Measurements from ENCODE around the gene KRT10. TPM values are rescaled to one million over a fixed set of nuclear protein-coding genes. Genes with fewer than 3 reads are reported as not detected.

The KRT10 gene
- total RNA-seq, 1 donor from 2014 or later: 37.5 TPM

- Mint-ChIP-seq H3K27ac (no peak overlapping the region), H3K27me3 (peaks cover 24% of the 10 kb centered on the region), H3K4me3 (ENCODE audit: low read depth) (no peak overlapping the region), H3K4me1 (ENCODE audit: low read depth) (no peaks in the 10 kb centered on the region), H3K9me3 (ENCODE audit: low read depth) (no peaks in the 10 kb centered on the region), H3K36me3 (ENCODE audit: insufficient read depth) (no peaks in the 10 kb centered on the region)
- DNase-seq (ENCODE audit: low spot score, unreplicated experiment): no peak
- no peak for TF ChIP-seq CTCF (IDR thresholded peaks at IDR 0.05; ENCODE audit: unreplicated experiment)
These were observed 27.3 kb downstream of the KRT10 start for GRCh38 chr17:40795019-40795667.

GRCh38 chr17:40794466-40794865 lies 27.9 kb downstream of the KRT10 start:
- TF ChIP-seq CTCF (IDR thresholded peaks at IDR 0.05; ENCODE audit: unreplicated experiment): no peak
- Mint-ChIP-seq H3K27me3 (peaks cover 23% of the 10 kb centered on the region), H3K4me3 (ENCODE audit: low read depth) (no peak overlapping the region)

GRCh38 chr17:40793832-40794231 lies 28.6 kb downstream of the KRT10 start:
- H3K27ac Mint-ChIP-seq: no peak overlapping the region
- peaks cover 20% of the 10 kb centered on the region for H3K27me3 Mint-ChIP-seq
- TF ChIP-seq CTCF (IDR thresholded peaks at IDR 0.05; ENCODE audit: unreplicated experiment): no peak
- H3K4me1 Mint-ChIP-seq (ENCODE audit: low read depth): no peaks in the 10 kb centered on the region
- H3K9me3 Mint-ChIP-seq (ENCODE audit: low read depth): no peaks in the 10 kb centered on the region
- no peak overlapping the region for H3K4me3 Mint-ChIP-seq (ENCODE audit: low read depth)
- no peak for DNase-seq (ENCODE audit: low spot score, unreplicated experiment)
- H3K36me3 Mint-ChIP-seq (ENCODE audit: insufficient read depth): no peaks in the 10 kb centered on the region

More at GRCh38 chr17:40794466-40794865, 27.9 kb downstream of the KRT10 start:
- Mint-ChIP-seq H3K9me3 (ENCODE audit: low read depth) (no peaks in the 10 kb centered on the region), H3K4me1 (ENCODE audit: low read depth) (no peaks in the 10 kb centered on the region), H3K36me3 (ENCODE audit: insufficient read depth) (no peaks in the 10 kb centered on the region), H3K27ac (no peak overlapping the region)
- DNase-seq (ENCODE audit: low spot score, unreplicated experiment): no peak

- Mint-ChIP-seq H3K4me1 (ENCODE audit: low read depth) (no peaks in the 10 kb centered on the region), H3K4me3 (ENCODE audit: low read depth) (no peak overlapping the region), H3K27me3 (peaks cover 25% of the 10 kb centered on the region), H3K9me3 (ENCODE audit: low read depth) (no peaks in the 10 kb centered on the region), H3K36me3 (ENCODE audit: insufficient read depth) (no peaks in the 10 kb centered on the region), H3K27ac (no peak overlapping the region)
- no peak for DNase-seq (ENCODE audit: low spot score, unreplicated experiment)
- TF ChIP-seq CTCF (IDR thresholded peaks at IDR 0.05; ENCODE audit: unreplicated experiment): peak; percentile 70
These were observed 30.5 kb downstream of the KRT10 start for GRCh38 chr17:40791787-40792436.

- no peak for DNase-seq (ENCODE audit: low spot score, unreplicated experiment)
- no peaks in the 10 kb centered on the region for H3K9me3 Mint-ChIP-seq (ENCODE audit: low read depth)
- H3K27ac Mint-ChIP-seq: no peak overlapping the region
These were observed 31.3 kb downstream of the KRT10 start for GRCh38 chr17:40791111-40791510.

More at GRCh38 chr17:40791111-40791510, 31.3 kb downstream of the KRT10 start:
- Mint-ChIP-seq H3K27me3 (peaks cover 22% of the 10 kb centered on the region), H3K4me3 (ENCODE audit: low read depth) (no peak overlapping the region), H3K4me1 (ENCODE audit: low read depth) (no peaks in the 10 kb centered on the region), H3K36me3 (ENCODE audit: insufficient read depth) (no peaks in the 10 kb centered on the region)
- TF ChIP-seq CTCF (IDR thresholded peaks at IDR 0.05; ENCODE audit: unreplicated experiment): no peak

Data from progenitor cell of endocrine pancreas (in vitro differentiated cells).